Adrenal gland (tissue), 12 donors: ENCODE measurements around the gene SMAD4. TPM values are rescaled to one million over a fixed set of nuclear protein-coding genes. Genes with fewer than 3 reads are reported as not detected.
A peak's percentile ranks its signal among the peaks of the same experiment; 100 is the strongest.

ENCODE experiments used
- DNase-seq, 7 donors: peaks; one replicate each; pipeline ENCODE4 v3.0.0-alpha.2; 2019 to 2020
- H3K27ac ChIP-seq, 5 donors: fragments of 200-600 bp; sonication (generic) in 4 of 5; 1 replicate in 3 of 5; 2 replicates in 2 of 5; pipeline versions ENCODE4 v1.5.1 to v1.8.0; 2016 to 2020; ENCODE audit warnings: mild to moderate bottlenecking in 1 of 5
- H3K27me3 ChIP-seq: fragments of 200-600 bp; 2 replicates; pipeline ENCODE4 v1.8.0; 2021
- H3K36me3 ChIP-seq, 2 donors: fragments of 200-600 bp; replicated peaks in 1 of 2; 1 replicate in 1 of 2; 2 replicates in 1 of 2; pipeline versions ENCODE4 v1.5.1 to v1.8.0; 2018 to 2022
- H3K4me1 ChIP-seq, 2 donors: fragments of 200-600 bp; replicated peaks in 1 of 2; 1 replicate in 1 of 2; 2 replicates in 1 of 2; pipeline versions ENCODE4 v1.5.1 to v1.8.0; 2018 to 2021
- H3K4me3 ChIP-seq, 4 donors: fragments of 200-600 bp; sonication (generic) in 3 of 4; one replicate each; pipeline ENCODE4 v1.5.1; 2016 to 2018
- H3K9me3 ChIP-seq, 3 donors: fragments of 200-600 bp; sonication (generic) in 1 of 3; replicated peaks in 1 of 3; 1 replicate in 2 of 3; 2 replicates in 1 of 3; pipeline versions ENCODE4 v1.5.1 to v1.8.0; 2016 to 2021
- POLR2A ChIP-seq, 2 donors: fragments of 450-650 bp; IDR thresholded peaks; one replicate each; pipeline ENCODE4 v1.6.1; 2017; ENCODE audit warnings: antibody characterized with exemption in 2 of 2, mild to moderate bottlenecking in 2 of 2, moderate library complexity in 1 of 2
- WGBS, 4 donors: extraction: QIAGEN DNeasy Blood & Tissue Kit in 2 of 4; methylation state at CpG; one replicate each; pipeline versions ENCODE4 v1.1.5 to v1.1.7; 2013 to 2017; 5-methylcytosine and 5-hydroxymethylcytosine counted together
- intact Hi-C, 2 donors: fragments of 100-400 bp; cut with DNase I; formaldehyde crosslinking; loops; one replicate each; pipeline versions ENCODE4 v1.14.1 to v1.15.0; 2022 to 2023
- polyA plus RNA-seq, 3 donors: library from polyadenylated mRNA; stranded (reverse); fragments of 200-250 nt in 2 of 3; fragments of 350-450 nt in 1 of 3; fragmentation: Illumina TruSeq in 1 of 3; extraction: RNeasy Lipid Tissue Mini Kit (QIAGEN cat#74804) in 1 of 3; gene quantifications; one replicate each; pipeline ENCODE4 v1.2.3, GENCODE V29; 2013 to 2014
- total RNA-seq, 9 donors: library from RNA; depleted of rRNA in 4 of 9; stranded (reverse); fragments of >200 nt in 4 of 9; fragments of 120-200 nt in 1 of 9; fragmentation: NEBNext Ultra II Directional in 1 of 9; extraction: Animal tissue kit (Norgen Biotek cat#: 25700) in 1 of 9; gene quantifications; one replicate each; pipeline versions ENCODE4 v1.1.0 to v1.2.4, GENCODE V29; 2013 to 2023
- TF ChIP-seq, protein P1 (sequence below), 6 experiments: fragments of 450-650 bp in 4 of 6; fragments of 200-600 bp in 2 of 6; sonication (generic) in 1 of 6; IDR thresholded peaks; 1 replicate in 5 of 6; 2 replicates in 1 of 6; pipeline versions ENCODE4 v1.5.1 to v1.8.0; 2016 to 2021; ENCODE audit warnings: antibody characterized with exemption in 6 of 6, mild to moderate bottlenecking in 2 of 6, moderate library complexity in 1 of 6
- donor health status: healthy with polysubstance abuse.
- donor health status: Bipolar disorder and iron deficiency.
- donor health status: DM: yes; HTN: yes; CAD: no.
- donor health status: DM: no; HTN: no; CAD: no.
- donor health status: DM: no; HTN: no; CAD: no.
- donor health status: DM: yes; HTN: yes; CAD: no.

SMAD4 gene
- total and polyA plus RNA-seq, 12 donors, result 9.0 to 151 (median 90.1) TPM

DNA sequence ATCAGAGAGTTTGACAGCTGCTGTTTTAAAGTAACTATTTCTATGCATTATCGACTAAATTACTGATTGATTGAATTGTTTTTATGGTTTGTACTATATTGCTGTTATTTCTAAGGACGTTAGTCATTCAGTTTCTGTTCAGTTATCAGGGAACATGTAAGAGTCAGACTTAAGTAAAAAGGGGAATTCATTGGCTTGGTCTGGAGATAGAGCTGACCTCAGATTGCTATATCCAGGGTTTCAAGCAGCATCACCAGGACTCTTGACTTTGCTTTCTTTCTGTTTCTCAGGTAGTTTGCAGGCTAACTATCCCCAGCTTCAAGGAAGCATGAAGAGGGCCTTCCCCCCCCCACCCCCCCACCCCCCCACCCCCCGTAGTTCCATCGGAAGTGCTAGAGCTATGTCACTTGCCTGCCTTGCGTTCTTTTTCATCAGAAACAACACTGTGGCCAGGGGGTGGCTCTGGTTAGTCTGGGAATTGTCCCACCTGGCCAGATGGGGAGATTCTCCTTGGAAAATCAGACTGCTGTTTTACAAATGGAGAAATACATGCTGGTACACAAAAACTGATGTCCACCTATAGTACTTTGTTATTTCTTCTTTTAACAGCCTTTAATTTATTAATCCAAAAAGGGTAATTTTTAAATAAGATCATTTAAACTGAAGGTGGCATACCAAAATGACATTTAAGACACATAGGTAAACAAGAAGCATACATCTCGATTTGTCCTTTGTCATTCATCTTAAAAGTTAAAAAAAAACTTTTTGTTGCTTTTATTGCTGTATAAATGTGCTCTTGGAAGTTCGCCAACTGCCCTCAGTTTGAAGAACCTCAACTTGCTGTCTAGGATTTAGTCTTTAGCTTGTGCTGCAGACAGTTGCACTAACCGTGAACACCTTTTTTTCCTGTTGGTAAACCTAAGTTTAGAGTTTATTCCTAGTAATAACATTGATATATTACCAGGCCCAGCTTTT is 9.4 kb downstream of the SMAD4 start:
- H3K36me3 ChIP-seq, result no peaks in the 10 kb centered on the region
- WGBS, 4 donors, result 38 to 46% (median 42%) methylated on average over 8 of the region's 8 CpGs
- no peak for DNase-seq
- no peak for TF ChIP-seq POLR2A (IDR thresholded peaks at IDR 0.05)
- TF ChIP-seq, protein P1, sequence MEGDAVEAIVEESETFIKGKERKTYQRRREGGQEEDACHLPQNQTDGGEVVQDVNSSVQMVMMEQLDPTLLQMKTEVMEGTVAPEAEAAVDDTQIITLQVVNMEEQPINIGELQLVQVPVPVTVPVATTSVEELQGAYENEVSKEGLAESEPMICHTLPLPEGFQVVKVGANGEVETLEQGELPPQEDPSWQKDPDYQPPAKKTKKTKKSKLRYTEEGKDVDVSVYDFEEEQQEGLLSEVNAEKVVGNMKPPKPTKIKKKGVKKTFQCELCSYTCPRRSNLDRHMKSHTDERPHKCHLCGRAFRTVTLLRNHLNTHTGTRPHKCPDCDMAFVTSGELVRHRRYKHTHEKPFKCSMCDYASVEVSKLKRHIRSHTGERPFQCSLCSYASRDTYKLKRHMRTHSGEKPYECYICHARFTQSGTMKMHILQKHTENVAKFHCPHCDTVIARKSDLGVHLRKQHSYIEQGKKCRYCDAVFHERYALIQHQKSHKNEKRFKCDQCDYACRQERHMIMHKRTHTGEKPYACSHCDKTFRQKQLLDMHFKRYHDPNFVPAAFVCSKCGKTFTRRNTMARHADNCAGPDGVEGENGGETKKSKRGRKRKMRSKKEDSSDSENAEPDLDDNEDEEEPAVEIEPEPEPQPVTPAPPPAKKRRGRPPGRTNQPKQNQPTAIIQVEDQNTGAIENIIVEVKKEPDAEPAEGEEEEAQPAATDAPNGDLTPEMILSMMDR (IDR thresholded peaks at IDR 0.05), result no peak
- peak overlapping the region in 1 of 5 donors; percentile 8 for H3K27ac ChIP-seq
- H3K9me3 ChIP-seq, result no peaks in the 10 kb centered on the region
- H3K4me3 ChIP-seq, result no peak overlapping the region
- intact Hi-C loops, result loop anchor here in 1 of 2 donors (10.0 kb wide), 1 partner anchor 65 kb away; no protein-coding TSS in a partner anchor
- peaks cover 26 to 82% of the 10 kb centered on the region in 2 donors for H3K4me1 ChIP-seq
- H3K27me3 ChIP-seq, result no peaks in the 10 kb centered on the region

DNA sequence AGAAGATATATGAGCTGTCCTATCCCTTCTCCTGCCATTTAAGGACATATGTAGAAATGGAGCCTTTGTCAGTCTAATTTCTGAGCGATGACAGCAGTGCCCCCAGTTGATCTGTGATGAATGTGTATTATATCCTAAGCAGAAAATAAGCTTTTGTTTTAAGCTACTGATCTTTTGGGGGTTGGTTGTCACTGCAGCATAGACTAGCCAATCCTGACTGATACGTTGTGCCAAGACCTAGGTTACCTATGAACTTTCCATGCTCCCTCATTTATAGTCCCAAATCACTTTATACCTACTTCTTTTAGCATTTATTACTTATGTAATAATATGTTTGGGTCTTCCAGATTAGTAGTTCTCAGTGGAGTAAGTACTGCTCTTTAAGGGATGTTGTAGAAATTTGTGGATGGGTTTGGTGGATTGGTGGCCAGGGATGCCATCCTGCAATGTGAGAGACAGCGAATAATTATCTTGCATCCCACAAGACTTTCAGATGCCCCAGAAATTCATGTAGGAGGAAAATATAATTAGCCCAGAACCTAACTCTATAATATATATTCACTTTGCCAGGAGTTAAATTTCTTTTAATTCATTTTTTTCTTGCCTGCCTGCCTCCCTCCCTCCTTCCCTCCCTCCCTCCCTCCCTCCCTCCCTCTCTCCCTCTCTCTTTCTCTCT is 11.8 kb downstream of the SMAD4 start:
- intact Hi-C loops, result loop anchor here in 1 of 2 donors (10.0 kb wide), 1 partner anchor 67 kb away; no protein-coding TSS in a partner anchor
- peaks cover 21 to 79% of the 10 kb centered on the region in 2 donors for H3K4me1 ChIP-seq
- H3K27ac ChIP-seq, result no peak overlapping the region
- no peak overlapping the region for H3K4me3 ChIP-seq
- TF ChIP-seq POLR2A (IDR thresholded peaks at IDR 0.05), result no peak
- TF ChIP-seq, protein P1 (IDR thresholded peaks at IDR 0.05), result no peak
- H3K9me3 ChIP-seq, result no peaks in the 10 kb centered on the region
- no peak for DNase-seq
- WGBS, 4 donors, result 80 to 98% (median 94%) methylated on average over 3 of the region's 3 CpGs
- H3K36me3 ChIP-seq, result no peaks in the 10 kb centered on the region
- H3K27me3 ChIP-seq, result no peaks in the 10 kb centered on the region

DNA sequence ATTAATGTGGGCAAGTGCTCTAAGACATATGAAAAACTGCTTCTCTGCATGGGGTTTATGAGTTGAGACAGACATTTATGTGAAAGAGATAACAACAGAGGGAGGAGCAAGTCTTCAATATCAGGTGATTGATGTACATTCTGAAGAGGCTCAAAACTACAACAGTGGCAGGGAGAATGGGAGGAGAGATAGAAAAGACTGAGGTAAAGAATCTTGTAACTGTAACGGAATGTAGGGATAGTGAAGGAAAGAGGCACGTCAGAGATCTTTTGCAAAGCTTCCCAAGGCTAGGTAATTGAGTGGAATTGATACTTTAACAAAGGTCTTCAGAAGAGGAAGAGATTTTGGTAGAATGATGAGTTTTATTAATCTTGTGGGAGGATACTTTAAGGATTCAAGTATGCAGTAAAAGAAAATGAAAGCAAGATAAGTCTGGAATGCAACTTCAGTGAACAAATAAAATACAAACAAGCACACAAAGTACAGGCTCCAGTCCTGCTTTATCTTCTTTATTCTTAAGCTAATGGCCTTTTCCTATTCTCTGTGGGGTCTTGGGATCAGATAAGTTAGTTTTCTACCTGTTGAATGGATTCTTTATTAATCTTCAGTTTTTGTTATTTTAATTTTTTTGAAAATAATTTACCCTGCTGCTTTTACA is 15.0 kb downstream of the SMAD4 start:
- peak overlapping the region in 3 of 5 donors; percentile 28 to 54 (median 29) for H3K27ac ChIP-seq
- WGBS, 4 donors, result 13 to 21% (median 16%) methylated on average over 2 of the region's 2 CpGs

More for the DNA sequence above, 15.0 kb downstream of the SMAD4 start:
- Histone ChIP-seq H3K4me3 (peak overlapping the region in 1 of 4 donors; percentile 39), H3K9me3 (no peaks in the 10 kb centered on the region), H3K36me3 (peaks cover 0 to 20% of the 10 kb centered on the region in 2 donors), H3K27me3 (no peaks in the 10 kb centered on the region), H3K4me1 (peaks cover 0 to 50% of the 10 kb centered on the region in 2 donors)
- TF ChIP-seq, protein P1 (IDR thresholded peaks at IDR 0.05), result no peak
- TF ChIP-seq POLR2A (IDR thresholded peaks at IDR 0.05), result no peak
- intact Hi-C loops, result loop anchor here in 1 of 2 donors (10.0 kb wide), 1 partner anchor 70 kb away; no protein-coding TSS in a partner anchor
- DNase-seq, result no peak
